ENCODE data around the gene ROPN1L.
"Not testable (repeated sequence)": the region's sequence is repeated elsewhere in the genome, so short reads cannot be mapped to it uniquely, and the experiment has no call there.

The ROPN1L gene

DNA sequence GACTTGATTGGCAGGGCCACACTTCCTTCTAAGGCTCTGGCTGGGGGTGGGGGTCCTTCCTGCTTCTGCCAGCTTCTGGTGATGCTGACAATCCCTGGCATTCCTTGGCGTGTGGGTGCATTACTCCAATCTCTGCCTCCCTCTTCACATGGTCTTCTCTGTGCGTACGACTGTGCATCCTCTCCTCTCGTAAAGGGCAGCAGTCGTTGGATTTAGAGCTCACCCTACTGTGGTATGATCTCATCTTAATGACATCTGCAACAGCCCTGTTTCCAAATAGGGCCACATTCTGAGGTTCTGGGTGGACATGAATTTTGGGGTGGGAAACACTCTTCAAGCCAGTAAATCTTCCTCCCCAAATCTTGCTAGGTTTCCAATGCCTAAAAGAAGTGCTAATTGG lies 36.8 kb downstream of the ROPN1L start:
- peak; percentile 38 for DNase-seq (ENCODE audit: low read depth, low spot score)

DNA sequence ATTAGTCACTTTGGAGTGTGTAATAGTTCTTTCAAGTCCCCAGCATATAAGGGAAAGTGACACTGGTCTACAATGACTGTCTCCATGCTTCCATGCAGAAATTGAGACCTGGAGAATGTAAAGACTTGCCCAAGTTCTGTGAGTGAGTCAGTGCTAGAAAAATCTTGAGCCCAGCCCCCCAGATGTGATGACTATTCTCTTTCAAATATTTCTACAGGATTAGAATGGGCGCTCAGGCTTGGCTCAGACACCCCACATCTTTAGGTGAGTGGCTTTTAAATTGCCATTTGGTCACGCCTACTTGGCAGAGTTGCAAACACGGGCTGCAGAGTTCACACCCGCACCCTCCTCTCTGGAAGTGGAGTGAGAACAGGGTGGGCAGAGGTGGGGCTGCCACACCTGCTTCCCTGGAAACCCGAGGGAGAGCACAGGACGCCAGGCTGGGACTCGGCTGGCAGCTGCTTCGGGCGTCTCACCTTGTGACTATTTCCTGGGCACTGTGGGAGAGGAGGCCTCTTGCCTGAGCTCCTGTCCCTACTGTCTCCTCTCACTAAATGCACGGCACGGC lies 37.6 kb downstream of the ROPN1L start:
- DNase-seq (ENCODE audit: low read depth, low spot score), result peak; percentile 88

DNA sequence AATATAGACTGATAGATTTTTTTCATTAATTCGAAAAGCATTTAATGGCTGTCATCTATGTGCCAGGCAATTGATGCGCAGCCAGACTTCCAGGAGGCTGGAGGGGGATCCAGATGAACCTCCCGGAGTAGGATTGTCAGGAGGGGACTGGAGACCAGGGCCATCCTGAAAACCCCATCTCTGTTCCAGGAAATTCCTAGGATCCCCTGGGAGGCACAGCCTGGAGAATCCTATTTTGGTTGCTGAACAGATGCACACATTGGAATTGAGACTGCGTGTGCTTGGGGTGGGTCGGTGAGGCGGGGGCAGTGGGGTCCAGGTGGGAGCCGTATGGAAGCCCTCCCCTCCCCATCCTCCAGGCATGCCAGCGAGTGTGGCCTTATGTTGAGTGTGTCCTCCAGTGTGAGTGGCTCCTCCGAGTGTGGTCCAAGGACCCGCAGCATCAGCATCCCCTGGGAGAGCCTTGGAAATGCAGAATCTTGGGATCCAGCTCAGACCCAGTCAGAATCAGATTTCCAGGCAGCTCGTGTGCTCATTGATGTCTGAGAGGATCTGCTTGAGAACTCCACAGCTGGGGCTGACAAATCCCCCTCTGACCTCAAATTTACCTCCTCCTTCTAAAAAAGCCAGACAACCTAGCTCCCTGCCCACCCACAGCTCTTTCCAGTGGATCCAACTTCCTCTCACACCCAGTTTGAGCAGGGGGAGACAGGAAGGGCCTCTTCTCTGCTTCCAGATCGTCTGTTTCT lies 38.7 kb downstream of the ROPN1L start:
- no peak for DNase-seq (ENCODE audit: low read depth, low spot score)

DNA sequence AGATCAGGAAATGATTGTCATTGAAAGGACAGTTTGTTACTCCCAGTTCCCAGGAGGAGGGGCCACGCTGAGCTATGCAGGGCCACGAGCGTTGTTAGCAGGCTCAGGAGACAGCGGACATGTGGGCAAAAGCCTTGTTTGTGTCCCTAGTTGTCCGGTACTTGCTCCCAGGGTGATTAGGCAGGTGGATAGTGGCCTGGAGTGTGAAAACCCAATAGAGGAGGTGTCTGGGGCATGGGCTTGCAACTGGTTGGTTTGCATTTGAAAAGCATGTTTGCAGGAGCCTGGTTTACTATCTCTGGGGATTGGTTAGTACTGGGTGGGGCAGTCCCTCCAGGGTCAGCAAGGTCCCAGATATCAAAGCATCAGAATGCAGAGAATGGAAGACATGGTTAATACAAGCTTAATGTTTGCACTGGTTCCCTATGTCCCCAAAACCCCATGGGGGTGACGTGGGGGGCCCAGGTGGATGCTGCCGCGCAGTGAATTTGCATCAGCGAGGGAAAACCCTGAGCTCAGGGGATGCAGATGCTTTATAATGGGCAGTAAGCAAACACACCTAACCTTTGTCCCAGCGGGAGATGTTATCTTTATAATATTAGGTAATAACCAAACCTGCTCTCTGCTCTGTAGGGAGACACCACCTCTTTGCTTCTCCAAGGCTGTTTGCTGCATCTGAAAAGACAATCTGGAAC lies 39.7 kb downstream of the ROPN1L start:
- no peak for DNase-seq (ENCODE audit: low read depth, low spot score)

DNA sequence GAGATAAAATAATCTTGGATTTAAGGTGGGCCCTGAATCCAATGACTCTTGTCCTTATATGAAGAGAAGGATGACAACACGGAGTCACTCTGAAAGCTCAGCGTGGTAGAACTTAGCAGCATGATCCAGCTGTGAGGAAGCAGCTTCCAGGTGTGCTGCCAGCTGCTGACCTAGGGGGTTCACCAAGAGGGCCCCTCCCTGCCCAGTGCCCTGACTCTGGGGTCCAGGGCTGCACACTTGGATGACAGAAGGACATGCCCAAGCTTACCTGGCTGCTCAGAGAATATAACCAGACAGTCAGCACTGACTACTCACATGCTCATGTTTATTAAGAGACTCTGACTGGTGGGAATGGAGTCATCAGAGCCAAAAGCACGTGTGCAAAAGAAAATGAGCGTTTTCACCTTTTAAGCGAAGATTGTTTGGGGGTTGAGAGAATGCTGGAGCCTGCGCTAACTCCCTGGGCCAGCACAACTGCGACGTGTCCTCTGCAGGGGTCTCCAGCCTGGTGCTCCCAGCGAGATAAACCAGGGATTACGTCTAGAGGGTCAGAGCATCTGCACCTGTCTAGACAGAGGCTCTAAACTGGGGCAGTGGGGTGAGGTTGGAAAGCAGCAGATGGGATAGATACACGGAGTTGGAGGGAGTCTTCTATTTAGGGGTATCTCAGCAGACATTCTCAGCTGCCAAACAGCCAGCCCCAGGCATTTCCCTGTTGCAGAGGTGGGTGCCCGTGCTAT lies 41.3 kb downstream of the ROPN1L start:
- DNase-seq (ENCODE audit: low read depth, low spot score), result no peak

DNA sequence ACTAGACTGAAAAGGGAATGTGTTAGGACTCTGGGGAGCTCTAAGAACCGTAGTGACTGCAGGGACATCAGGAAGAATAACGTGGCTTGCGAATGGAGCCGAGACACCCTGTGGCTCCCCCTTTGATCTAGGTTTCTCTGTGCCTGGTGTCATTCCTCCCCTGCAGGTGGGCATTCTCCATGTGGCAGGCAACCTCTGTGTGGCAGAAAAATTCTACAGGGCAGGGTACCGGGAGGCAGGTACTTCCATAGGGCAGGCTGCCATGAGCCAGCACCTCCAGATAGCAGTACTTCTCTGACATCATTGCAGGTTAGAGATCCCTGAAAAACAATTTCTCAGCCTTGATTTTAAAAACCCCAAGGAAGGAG lies 43.1 kb downstream of the ROPN1L start:
- no peak for DNase-seq (ENCODE audit: low read depth, low spot score)

DNA sequence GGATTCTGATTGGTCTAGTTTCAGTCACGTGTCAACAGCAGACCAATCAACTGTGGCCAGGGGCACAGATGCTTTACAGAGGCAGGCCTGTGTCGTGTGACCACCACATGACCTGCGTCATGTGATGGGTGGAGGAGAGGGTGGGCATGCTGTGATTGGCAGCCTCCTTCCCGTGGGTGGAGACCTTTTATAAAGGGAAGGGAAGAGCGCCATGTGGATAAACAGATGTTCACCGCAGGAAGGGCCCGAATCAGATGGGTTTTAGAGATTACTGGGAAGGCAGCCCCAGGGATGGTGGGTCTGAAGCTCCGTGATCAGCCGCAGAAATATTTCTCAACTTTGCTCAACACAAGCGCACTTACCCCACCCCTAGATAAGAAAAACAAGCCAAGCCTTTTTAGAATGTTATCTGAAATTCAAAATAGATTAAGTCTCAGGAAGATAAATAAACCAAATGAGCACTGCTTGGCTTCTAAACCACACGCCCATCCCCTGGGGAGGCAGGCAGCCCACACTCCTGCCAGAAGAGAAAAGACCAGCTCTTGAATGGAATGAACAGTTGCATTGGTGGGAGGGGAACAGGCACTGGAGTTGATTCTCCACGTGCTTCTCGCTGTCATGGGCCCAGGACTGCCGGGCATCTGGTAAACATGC lies 43.6 kb downstream of the ROPN1L start:
- peak; percentile 93 for DNase-seq (ENCODE audit: low read depth, low spot score)

DNA sequence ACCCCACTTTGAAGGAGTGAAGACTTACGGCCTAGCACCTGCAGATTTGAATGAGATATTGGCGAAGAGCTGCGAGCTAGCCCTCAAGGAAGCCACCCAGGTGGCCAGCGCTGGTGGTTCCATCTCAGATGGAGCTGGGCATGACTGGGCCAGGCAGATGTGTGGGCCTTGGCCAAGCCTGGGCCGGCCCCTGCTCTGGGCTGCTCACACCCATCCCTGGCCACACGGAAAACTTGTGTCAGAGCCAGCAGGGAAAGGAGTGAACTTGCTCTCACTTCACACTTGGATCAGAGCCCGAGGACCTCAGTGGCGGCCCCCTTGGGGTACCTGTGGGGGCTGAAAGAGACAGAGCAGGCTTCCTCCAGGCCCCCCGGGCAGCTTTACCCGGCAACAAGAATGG lies 44.2 kb downstream of the ROPN1L start:
- DNase-seq (ENCODE audit: low read depth, low spot score), result no peak

DNA sequence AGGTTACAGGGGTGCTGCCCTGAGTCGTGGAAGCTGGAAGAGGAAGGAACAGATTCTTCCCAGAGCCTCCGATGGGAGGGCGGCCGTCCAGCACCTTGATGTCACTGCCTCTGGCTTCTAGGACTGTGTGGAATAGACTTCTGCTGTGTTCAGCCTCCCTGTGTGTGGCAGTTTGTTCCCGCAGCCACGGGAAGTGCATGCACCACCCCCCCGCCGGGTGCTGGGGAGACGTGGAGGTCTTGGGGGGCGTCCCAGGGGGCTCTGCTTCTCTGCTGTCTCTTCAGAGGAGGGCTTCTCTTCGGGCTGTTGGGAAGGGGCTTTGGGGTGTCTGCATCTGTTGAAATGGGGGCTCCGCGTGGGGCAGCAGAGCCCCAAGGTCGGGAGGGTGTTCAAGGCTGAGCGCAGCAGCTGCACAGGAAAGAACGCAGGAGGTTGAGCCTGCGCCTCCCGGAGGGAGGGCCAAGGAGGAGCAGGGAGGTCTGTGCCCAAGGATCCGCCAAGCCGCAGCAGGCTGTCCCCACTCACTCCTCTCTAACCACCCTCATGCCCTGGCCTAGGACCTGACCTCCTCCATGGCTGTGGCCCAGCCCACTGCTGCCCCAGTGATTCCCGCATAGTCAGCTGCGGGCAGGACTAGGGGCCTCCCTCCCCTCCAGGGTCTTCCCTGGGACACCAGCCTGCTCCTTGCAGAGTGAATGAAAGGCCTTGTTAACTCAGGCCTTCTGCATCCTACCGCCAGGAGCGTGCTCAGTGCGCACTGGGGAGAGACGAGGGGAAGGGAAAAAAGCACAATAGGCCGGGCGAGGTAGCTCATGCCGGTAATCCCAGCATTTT lies 45.0 kb downstream of the ROPN1L start:
- DNase-seq (ENCODE audit: low read depth, low spot score), result no peak

DNA sequence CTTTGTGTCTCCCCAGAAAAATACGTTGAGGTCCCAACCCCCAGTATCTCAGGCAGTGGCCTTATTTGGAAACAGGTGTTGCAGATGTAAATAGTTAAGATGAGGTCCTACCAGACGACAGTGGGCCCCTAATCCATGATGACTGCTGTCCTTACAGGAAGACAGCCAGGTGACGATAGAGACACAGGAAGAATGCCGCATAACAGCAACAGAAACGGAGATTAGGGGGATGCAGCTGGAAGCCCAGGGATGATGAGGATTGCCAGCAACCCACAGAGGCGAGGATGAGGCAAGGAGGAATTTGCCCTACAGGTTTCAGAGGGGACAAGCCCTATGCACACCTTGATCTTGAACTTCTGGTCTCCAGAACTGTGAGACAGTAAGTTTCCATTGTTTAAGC lies 46.5 kb downstream of the ROPN1L start:
- no peak for DNase-seq (ENCODE audit: low read depth, low spot score)

DNA sequence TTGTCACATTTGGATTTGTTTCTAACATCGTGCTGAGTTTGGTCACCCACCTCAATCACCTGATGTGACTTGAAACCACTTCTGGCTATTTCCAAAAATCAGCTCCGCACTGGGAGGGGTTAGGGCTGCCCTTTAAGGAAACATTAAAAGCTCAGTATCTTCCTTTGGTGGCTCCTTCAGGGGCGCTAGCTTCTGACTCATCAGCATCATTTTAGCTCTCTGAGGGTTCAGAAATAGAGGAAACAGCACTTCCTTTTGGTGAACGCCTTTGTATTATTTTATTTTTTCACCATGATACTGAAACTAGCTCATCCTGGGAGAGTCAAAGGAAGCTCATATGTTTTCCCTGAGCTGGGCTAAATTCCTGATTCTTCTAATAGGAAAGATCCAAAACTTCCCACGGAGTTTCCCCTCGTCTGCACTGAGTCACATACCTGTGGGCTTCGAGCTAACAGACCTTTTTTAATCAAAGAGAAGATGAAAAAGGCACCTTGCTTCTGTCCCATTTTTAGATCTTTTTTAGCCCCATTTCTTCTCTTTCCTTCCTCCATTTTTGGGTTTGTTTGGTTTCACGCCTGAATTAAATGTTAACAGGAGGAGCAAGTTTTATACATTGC lies 48.2 kb downstream of the ROPN1L start:
- DNase-seq (ENCODE audit: low read depth, low spot score), result no peak

DNA sequence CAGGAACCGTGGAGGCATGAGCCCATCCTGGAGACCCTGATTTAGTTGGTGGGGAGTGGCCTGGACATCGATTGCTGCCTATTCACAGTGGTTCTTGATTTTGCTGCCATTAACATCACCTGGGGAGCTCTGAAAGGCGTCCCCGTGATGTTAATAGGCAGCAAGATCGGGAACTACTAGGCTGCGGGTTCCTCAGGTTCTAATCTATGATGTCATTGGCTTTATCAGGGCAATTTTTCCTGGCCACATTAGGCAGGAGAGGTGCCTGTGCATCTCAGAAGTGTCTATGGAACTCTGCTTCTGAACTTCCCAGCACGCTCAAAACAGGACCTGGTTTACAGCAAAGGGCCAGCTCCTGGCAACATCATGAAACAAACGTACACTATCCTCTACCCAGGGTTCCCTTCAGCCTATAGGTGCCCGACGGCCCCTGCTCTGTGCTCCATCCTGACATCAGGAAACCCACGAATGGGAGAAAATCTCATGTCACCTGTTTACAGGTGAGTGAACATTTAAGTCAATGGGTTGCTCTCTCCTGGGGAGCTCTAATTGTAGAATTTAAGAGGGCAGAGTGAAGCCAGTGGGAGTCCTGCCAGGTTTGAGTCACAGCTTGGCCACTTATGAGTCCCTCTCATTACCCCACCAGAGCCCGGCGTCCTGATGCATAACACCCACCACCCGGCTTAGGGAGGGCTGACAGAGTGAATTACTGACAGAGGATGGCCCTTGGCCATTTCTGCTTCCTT lies 49.4 kb downstream of the ROPN1L start:
- DNase-seq (ENCODE audit: low read depth, low spot score), result no peak

DNA sequence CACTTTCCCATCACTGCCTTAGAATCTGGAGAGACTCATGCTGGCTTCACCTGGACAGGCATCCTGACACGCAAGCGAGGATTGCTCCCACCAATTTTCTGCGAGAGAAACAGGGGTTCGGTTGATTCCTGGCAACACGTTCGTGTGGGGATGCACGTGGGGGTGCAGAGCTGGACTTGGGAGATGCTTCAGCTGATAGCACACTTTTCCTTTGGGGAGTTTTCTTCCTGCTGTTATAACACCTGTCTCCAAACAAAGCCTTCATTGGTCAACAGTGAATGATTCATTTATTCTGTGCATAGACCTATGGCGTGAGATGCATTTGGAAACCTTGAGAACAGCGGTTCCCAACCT lies 50.0 kb downstream of the ROPN1L start:
- no peak for DNase-seq (ENCODE audit: low read depth, low spot score)

DNA sequence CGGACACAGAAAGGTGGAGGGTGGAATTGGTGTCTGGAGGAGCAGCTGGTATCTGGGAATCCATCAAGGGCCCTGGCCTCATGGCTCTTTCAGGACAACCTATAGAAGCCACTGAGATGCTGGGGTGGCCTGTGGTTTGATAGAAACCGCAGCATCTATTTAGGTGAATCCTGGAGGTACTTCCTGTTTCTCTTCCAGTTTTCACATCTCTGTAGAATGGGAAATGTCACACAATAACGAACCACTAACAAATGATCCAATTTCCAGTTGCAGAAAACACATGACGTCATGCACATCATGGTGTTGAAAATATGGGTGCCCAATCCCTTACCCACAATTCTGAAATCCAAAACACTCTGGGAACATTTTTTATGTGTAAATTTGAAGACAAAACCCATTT lies 52.2 kb downstream of the ROPN1L start:
- DNase-seq (ENCODE audit: low read depth, low spot score), result no peak

DNA sequence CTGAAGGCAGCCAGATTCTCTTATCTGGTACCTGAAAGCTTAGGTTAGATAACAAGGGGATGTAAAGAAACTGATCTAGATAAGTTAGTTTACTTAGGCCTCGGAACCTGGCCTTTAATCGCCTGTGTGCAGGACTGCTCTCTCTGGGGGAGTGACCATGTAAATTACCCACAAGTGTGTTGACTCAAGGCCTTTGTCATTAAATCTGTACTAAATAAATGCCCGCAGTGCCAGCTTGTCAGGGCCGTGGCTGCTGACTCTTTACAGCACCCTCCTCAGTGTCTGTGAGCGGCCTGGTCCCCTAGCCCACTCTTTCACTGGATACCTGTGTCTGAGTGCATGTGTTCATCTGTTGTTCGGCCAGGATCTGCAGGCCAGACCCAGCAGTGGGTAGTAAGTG lies 52.8 kb downstream of the ROPN1L start:
- DNase-seq (ENCODE audit: low read depth, low spot score), result not testable (repeated sequence)

DNA sequence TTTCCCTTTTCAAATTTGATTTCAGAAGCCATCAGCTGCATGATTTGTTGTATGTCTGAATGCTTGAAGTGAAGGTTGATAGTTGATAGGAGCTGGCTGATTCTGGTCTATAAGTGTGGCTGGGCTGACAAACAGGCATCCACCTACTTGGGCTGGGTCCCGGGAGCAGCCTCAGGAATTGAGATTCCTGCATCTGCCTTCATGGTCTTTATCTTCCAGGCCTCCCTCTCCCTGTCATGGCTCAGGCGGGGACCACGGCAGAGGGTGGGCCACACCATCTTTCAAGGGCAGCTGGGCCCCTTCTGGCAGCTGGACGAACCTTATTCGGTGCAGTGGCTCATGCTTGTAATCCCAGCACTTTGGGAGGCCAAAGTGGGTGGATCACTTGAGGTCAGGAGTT lies 55.9 kb downstream of the ROPN1L start:
- no peak for DNase-seq (ENCODE audit: low read depth, low spot score)

DNA sequence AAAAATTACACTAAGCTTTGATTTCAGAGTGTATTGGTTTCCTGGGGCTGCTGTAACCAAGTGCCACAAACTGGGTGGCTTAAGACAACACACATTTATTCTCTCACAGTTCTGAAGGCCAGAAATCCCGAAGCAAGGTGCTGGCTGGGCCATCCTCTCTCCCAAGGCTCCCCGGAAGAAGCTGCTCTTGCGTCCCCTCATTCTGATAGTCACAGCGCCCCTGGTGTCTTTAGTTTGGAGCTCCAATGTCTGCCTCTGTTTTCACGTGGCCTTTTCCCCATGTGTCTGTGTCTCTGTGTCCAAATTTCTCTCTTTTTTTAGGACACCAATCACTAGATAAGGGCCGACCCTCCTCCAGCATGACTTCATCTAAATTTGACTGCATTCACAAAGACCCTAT lies 56.7 kb downstream of the ROPN1L start:
- DNase-seq (ENCODE audit: low read depth, low spot score), result no peak

DNA sequence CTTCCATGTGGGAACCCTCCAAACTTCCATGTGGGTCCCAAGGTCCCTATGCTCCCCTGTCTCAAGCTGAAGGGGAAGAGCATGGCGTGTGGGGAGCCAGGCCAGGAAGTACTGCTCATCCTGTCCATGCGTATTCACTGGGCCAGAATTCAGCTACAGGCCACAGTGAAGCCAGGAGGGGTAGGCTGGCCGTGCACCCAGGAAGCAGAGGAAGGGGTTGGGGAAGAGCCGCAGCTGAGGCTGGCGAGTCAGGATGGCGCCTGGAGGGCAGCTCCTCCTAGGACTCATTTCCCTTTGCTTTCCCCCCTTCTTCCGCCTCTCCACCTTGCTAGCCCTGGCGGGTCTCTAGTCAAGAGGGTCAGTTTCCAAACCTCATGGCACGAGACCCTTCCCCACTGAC lies 57.4 kb downstream of the ROPN1L start:
- DNase-seq (ENCODE audit: low read depth, low spot score), result no peak

DNA sequence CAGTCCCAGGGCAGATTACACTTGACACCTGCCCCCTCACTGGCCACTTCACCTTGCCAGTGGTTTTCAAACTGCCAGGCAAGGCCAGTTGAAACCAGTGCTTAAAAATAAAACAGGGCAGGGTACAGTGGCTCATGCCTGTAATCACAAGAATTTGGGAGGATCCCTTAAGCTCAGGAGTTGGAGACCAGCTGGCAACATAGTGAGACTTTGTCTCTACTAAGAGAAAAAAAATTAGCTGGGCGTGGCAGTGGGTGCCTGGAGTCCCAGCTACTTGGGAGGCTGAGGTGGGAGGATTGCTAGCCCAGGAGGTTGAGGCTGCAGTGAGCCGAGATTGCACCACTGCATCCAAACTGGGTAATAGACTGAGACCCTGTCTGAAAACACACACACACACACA lies 58.1 kb downstream of the ROPN1L start:
- no peak for DNase-seq (ENCODE audit: low read depth, low spot score)

DNA sequence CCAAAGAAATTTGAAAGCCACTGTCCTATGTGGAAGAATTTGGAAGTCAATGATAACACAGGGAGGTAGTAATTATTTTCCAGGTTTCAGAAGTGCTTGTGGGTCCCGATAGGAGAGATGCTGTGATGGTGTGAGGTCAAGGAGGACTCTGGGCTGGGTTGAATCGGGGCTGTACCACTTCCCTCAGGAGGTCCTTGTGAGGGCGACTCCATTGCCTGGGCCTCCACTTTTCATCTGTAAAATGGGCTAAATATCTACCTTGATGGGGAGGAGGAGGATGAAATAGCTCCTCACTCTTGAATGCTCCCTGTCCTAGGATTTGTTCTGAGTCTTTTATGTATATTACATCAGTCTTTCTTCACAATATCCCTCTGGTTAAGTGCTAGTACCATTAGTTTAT lies 59.0 kb downstream of the ROPN1L start:
- no peak for DNase-seq (ENCODE audit: low read depth, low spot score)
